HG02798 (cell line): ENCODE data around the gene SPDYE18.
"Not testable (repeated sequence)": the region's sequence is repeated elsewhere in the genome, so short reads cannot be mapped to it uniquely, and the experiment has no call there.

ENCODE experiments used
- ATAC-seq: cut with Tn5 transposase; IDR thresholded peaks from one replicate; pipeline ENCODE4 v1.9.1; 2021; ENCODE audit warnings: mild to moderate bottlenecking; ENCODE audit not compliant: unreplicated experiment, poor library complexity

Gene SPDYE18, protein sequence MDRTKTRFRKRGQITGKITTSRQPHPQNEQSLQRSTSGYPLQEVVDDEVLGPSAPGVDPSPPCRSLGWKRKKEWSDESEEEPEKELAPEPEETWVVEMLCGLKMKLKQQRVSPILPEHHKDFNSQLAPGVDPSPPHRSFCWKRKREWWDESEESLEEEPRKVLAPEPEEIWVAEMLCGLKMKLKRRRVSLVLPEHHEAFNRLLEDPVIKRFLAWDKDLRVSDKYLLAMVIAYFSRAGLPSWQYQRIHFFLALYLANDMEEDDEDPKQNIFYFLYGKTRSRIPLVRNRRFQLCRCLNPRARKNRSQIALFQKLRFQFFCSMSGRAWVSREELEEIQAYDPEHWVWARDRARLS

DNA sequence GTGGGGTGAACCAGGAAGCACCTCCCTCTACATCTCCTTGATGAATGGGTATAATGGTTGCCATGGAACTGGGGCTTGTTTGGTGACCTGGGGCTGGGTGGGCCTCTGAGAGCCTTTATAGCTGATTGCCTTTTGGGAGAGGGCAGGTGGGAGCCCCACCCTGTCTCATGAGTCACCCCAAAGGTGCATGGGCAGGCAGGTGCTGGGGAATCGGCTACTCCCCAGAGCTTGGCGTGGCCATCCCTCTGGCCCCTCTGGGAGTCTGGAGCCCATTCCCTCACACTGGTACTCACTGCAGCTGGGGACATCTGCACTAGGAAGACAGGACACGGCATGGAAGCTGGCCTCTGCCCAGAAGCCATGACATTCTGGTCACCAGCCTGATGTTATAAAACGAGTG is at the start of gene SPDYE18:
SPDYE18 (minus strand) TSS at position 2 of the 400 bp plus-strand sequence. CDS start 2,046 bp downstream, outside the sequence.
- not testable (repeated sequence) for ATAC-seq

DNA sequence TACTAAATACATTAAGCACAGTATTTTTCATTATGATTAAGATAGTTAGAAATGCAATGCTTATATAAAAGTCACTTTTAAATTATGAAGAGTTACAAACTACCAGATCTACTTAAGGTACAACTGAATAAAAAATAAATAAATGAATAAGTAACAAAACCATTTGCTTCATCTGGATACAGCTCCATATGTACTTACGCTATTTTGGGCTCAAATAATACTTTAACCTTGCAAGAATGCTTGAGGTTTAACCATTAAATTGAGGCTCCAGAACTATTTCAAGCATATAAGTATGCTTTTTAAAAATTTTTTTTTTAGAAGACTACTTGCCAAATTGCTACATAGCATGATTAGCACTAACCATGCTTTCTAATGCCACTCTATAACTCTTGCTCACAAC is 46.0 kb upstream of the SPDYE18 start:
- ATAC-seq = not testable (repeated sequence)

DNA sequence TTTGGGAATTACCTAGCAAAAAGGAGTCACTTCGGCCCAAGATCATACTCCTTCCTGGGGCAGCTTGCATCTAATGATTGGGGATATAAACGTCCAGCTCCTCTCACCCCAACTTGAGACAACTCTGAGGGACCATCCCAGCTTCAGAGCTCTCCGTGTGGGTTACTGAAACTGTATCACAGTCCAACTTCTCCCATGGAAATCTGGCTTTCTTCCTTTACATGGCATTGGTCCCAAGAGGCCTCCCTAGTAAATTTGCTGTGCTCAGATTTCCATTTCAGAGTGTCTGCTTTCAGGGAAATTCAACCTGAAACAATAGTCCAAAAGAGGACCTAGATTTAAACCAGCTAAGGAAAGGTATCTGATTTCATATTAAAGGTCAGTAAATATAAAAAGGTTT is 45.3 kb upstream of the SPDYE18 start:
- ATAC-seq = not testable (repeated sequence)

DNA sequence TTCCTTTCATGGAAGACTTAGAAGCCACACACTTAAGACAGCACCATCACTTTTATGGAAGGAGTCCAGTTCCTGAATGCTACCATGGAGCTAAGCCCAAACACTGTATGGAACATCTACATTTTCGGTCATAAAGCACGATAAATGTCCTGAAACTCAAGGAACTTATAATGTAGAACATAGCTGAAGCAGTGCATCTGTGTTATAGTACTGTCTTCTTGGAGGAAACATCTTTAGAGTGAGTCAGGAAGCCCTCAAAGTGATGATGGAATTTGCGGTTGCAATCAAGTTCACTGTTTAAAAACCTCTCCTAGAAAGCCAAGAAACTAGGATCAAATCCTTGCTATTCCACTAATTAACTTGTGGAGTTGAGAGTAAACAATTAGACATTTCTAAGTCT is 43.5 kb upstream of the SPDYE18 start:
- not testable (repeated sequence) for ATAC-seq

DNA sequence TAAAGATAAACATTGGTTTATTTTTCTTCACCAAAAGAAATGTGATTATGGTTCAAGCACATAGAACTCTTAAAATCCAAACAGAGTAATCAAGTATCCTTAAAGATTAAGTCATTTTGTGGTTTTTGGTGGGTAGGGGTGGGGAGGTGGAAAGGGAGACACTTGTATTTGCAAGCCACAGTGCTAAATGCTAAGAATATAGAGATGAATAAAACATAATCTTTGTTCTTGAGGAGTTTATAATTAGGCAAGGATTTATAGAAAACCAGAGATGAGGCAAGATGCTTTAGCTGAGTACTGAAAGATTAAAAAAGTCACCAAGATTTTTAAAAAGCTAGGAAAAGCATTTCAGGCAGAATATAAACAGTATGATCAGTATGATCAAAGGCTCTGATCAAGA is 40.3 kb upstream of the SPDYE18 start:
- not testable (repeated sequence) for ATAC-seq

DNA sequence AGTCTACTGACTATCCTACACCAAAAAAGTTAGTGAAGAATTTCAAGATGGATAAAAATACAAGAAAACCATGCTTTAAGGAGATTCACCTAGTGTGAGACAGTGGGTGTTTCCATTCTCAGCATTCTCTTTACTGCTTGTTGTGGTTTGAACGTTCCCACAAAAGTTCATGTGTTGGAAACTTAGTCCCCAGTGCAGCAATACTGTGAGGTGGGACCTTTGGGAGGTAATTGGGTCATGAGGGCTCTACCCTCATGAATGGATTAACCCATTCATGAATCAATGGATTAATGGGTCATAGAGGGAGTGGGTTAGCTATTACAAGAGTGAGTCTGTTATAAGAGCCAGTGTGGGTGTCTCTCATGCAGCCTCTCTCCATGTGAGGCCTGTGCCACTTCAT is 38.8 kb upstream of the SPDYE18 start:
- ATAC-seq = not testable (repeated sequence)

DNA sequence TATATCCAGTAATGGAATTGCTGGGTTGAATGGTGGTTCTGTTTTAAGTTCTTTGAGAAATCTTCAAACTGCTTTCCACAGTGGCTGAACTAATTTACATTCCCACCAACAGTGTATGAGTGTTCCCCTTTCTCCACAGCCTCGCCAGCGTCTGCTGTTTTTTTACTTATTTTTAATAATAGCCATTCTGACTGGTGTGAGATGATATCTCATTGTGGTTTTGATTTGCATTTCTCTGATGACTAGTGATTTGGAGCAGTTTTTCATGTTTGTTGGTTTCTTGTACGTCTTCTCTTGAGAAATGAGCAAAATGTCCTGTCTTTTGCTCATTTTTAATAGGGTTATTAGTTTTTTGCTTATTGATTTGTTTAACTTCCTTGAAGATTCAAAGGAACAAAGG is 38.1 kb upstream of the SPDYE18 start:
- ATAC-seq = not testable (repeated sequence)

DNA sequence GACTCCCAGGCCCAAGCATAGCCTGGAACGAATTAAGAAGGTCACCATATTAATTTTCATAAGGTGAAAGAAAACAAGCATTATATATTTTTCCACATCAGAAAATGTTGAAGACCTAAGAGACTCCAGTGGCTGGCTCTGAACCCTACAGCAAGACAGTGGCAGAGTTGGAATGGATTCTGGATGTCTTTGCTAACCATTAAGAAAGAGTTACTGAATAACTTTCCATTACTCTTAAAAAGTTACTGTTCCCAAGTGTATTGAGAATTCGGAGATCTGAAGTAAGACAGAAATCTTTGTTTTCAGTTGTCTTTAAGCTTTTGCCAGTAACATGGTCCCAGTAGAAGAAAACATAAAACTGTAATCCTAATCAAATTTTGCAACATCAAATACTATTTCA is 29.9 kb upstream of the SPDYE18 start:
- not testable (repeated sequence) for ATAC-seq

DNA sequence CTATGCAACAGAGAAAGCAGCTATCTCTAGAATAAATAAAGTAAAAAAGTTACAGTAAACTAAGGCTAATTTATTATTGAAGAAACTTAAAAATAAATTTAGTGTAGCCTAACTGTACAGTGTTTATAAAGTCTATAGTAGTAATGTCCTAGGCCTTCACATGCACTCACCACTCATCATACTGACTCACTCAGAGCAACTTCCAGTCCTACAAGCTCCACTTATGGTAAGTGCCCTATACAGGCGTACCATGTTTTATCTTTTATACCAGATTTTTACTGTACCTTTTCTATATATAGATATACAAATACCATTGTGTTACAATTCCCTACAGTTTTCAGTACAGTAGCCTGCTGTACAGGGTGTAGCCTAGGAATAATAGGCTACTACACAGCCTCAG is 19.8 kb upstream of the SPDYE18 start:
- not testable (repeated sequence) for ATAC-seq

DNA sequence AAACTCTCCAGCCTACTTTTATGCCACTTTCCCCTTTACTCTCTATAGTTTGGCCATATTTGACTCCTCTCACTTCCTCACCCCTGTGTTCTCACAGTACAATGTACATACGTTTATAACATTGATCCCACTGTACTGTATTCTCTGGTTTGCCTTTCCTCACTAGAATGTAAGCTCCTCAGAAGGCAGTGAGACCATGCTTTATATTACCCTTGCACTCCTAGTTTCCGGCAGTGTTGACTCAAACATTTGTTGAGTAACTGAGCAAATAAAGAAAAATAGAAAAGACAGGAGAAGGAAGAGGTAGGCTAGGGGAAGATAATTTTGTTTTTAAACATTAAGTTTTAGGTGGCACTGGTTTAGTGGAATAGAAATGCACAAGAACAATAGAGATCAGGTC is 17.9 kb upstream of the SPDYE18 start:
- not testable (repeated sequence) for ATAC-seq

DNA sequence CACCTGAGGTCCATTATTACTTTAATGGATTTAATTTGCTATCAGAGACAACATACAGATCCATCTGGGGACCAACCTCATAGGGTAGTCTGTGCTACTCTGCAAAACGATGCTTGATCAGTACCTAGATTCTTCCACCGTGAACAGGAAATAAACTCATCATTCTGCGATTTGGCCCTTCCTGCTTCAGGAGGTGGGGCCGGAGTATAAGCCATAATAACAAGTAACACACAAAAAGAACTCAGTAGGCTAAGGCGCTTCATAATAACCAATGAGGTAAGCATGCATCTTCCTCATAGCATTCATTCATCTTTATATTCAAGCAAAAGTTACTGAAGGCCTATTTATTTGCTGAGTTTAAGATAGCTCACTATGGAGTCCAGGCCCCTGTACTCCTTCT is 17.3 kb upstream of the SPDYE18 start:
- ATAC-seq = not testable (repeated sequence)

DNA sequence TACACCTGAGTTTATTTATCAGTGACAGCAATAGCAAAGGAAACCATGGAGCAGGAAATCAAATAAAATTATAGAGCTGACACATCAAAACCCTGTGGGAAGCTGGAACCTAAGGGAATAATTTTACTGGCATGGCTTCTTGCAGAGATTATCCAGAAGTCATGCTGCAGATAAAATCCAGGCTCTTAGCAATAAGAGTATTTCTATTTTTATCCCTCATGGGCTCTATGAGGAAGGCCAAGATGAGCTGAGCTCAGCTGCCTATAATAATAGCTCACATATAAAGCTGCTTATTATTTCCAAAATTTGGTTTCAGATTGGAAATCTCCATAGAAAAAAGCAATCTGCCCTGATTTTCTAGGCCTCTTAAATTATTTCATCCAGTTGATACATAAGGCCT is 16.8 kb upstream of the SPDYE18 start:
- ATAC-seq = not testable (repeated sequence)

DNA sequence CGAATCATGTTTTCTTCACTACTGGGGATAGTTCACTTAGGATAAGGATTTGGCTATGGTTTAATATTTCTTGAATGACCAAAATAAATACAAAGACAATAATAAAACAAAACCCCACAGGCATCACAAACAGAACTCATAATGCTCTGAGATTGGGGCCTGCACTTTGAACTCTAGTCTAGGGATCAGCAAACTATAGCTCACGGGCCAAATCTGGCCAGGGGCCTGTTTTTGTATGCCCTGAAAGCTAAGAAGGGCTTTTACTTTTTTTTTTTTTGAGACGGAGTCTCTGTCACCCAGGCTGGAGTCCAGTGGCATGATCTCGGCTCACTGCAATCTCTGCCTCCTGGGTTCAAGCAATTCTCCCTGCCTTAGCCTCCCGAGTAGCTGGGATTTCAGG is 14.7 kb upstream of the SPDYE18 start:
- ATAC-seq = not testable (repeated sequence)

DNA sequence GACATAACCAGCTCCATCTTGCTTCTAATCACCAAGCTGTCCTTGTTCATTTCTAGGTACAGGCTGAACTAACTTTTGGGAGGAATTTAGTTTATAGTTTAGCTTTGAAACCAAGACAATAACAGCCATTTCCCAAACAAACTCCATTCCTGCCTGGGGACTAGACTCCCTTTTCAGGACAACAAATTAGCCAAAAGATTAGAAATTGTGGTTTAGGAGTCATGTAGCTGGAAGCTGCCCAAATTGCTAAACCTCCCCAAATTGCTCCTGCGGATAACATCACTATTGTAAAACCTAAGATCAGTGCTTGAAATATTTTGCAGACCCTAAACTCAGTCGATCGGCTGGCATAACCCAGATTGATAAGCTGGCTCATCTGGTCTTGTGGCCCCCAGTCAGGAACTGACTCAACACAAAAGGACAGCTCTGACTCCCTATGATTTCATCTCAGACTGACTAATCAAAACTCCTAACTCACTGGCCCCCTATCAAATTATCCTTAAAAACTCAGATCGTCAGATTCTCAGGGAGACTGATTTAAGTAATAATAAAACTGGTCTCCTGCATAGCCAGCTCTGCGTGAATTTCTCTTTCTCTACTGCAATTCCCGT is 12.5 kb upstream of the SPDYE18 start:
- not testable (repeated sequence) for ATAC-seq

DNA sequence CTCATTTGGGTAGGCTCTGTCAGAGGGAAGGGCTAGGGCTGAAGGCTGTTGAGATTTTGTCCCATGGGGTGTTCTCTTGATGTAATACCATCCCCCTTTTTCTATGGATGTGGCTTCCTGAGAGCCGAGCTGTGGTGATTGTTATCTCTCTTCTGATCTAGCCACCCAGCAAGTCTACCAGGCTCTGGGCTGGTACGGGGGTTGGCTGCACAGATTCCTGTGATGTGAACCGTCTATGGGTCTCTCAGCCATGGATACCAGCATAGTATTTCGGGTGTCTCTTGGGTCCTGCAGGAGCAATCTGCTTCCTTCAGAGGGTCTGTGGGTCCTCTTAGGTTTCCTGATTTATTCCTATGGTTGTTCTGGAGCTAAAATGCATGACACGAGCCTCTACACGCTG is 8.8 kb upstream of the SPDYE18 start:
- ATAC-seq = not testable (repeated sequence)

DNA sequence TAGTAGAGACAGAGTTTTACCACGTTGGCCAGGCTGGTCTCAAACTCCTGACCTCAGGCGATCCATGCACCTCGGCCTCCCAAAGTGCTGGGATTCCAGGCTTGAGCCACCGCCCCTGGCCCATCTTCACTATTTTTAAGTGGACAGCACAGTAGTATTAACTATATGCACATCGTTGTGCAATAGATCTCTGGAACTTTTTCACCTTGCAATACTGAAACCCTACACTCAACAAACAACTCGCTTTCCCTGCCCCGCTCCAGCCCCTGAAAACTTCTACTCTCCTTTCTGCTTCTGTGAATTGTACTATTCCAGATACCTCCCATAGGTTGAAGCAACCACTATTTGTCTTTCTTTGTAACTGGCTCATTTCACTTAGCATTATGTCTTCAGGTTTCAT is 3.5 kb upstream of the SPDYE18 start:
- ATAC-seq = not testable (repeated sequence)

DNA sequence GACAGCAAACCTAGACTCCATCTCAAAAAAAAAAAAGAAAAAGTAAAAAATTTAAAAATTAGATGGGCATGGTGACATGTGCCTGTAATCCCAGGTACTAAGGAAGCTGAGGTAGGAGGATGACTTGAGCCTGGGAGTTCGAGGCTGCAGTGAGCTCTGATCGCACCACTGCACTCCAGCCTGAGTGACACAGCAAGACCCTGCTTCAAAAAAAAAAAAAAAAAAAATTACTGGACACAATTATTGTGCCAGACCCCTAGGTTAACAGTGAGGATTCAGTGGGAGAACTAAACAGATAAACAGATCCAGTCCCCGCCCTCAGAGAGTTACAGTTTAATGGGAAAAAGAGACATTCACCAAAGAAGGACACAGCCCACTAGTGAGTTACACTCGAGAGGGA is 1.4 kb upstream of the SPDYE18 start:
- ATAC-seq = not testable (repeated sequence)

DNA sequence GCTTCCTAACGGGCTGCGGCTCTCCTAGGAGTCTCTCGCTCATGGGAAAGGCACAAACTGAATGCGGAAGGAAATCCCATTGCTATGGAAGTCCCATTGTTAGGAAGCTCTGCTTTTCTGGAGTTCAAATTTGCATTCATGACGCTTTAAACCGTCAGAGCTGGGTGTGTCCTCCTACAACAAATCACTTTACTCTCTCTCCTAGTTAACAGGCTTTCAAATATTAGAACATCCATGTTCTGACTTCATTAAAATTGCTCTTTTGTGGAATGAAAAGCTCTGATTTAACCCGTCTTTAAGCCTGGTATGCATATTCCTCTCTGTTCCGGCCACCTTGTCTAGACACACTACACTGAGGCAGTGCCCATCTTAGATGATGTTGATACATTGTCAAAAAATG is 30.1 kb downstream of the SPDYE18 start, which contains the start of gene SPDYE17:
SPDYE17 (minus strand) TSS at position 101 of the 400 bp plus-strand sequence. CDS start 1,791 bp downstream, outside the sequence.
- ATAC-seq = not testable (repeated sequence)

DNA sequence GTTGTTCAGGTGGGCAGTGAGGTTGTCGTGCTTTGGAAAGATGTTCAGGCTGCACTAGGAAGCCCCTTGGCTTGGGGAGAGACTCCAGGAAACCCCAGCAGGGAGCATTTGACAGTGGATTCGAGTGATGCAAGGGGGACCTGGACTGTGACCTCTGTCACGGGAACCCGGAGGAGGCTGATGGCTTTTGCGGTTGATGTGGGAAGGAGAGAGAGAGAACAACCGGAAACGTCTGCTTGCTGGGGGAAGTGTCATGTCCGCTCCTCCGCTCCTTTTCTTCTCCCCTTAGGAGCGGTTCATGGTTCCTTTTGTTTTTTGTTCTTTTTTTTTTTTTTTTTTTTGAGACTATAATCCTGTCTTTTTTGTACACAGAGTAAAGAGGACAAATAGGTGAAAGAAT is 36.0 kb downstream of the SPDYE18 start:
- ATAC-seq = not testable (repeated sequence)

DNA sequence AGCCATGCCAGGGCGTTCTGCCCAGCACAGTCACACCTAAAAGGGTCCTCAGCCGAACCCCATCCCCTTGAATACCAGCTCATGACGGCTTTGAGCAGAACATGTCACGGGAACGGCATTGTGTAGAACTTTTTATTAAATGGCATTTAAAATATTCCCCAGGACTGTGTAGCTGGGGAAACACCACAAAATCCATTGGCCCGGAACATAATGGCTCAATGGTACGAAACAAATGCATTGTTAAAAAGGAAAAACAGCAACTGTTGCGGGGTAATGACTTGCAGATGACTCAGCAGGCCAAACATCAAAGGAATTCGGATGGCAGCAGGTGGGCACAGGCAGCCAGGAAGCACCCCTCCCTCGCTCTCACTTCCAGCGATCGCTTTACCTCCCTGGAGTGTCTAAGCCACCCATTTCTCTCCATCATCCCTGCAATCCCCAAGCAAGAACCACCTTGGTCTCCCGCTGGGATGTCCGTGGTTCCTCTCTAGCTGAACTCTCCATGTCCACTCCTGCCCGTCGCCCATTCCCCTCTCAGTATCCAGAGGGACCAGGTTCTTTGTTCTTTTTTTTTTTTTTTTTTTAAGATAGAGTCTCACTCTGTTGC is 52.2 kb downstream of the SPDYE18 start:
- not testable (repeated sequence) for ATAC-seq

DNA sequence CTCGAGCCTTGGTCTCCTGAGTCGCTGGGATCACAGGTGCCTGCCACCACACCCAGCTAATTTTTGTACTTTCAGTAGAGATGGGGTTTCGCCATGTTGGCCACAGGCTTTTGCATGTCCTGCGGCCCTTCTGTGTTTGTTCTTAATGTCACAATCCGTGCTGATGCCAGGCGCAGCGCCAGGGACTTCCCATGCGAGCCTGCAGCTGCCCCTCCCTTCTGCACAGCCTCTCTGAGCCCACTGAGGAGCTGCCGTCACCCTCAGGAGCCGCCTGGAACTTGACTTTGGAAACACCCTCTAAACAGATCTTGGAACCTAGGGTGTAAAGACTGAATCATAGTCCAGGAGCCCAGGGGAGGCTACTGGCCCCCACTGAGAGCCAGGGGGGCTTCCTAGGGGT is 54.4 kb downstream of the SPDYE18 start:
- ATAC-seq = not testable (repeated sequence)
